GM12878 (cell line): ENCODE results near the gene ACTR2. TPM values are rescaled to one million over a fixed set of nuclear protein-coding genes. Genes with fewer than 3 reads are reported as not detected.

Source experiments
- ATAC-seq: fragments of 200-7000 bp; cut with Tn5 transposase; 3 replicates; pipeline ENCODE4 v1.9.1; 2020; ENCODE audit warnings: mild to moderate bottlenecking, moderate library complexity
- BruUV-seq: library from RNA; stranded (reverse); fragments of 400-500 nt; replicated peaks from 2 replicates; lab custom pipeline; 2021; lab: Mats Ljungman, UMichigan
- CTCF ChIA-PET: fragments of 300-600 bp; sonication (Branson Sonifier 250); formaldehyde crosslinking; extraction: SDS; loops from one replicate; lab custom pipeline; 2021; ENCODE audit warnings: inconsistent platforms; lab: Yijun Ruan, JAX
- POLR2A ChIA-PET: fragments of 350-600 bp; formaldehyde crosslinking; extraction: SDS; loops from one replicate; lab custom pipeline; 2021; ENCODE audit warnings: inconsistent platforms; lab: Charles Lee
- RAD21 ChIA-PET: fragments of 300-600 bp; sonication (Branson Sonifier 250); formaldehyde crosslinking; loops from one replicate; lab custom pipeline; 2023; ENCODE audit warnings: antibody characterized with exemption; ENCODE audit not compliant: unreplicated experiment; lab: Charles Lee
- SMC1A ChIA-PET: fragments of 300-600 bp; sonication (Branson Sonifier 250); formaldehyde crosslinking; loops from one replicate; lab custom pipeline; 2023; ENCODE audit not compliant: unreplicated experiment, uncharacterized antibody; lab: Charles Lee
- DNase-seq: peaks from one replicate; pipeline ENCODE4 v3.0.0-alpha.2; 2011; ENCODE audit warnings: low read depth, low spot score
- FAIRE-seq: peaks from 3 replicates; lab custom pipeline; 2011; peaks lifted over from hg19 to GRCh38; lab: Jason Lieb, UNC
- H2AFZ ChIP-seq: 2 replicates; pipeline ENCODE4 v1.6.0; 2011; ENCODE audit warnings: low read depth, low read length, control low read depth; ENCODE audit not compliant: control insufficient read depth
- H3K27ac ChIP-seq: 2 replicates; pipeline ENCODE4 v1.5.1; 2011; ENCODE audit warnings: control low read depth; ENCODE audit not compliant: control insufficient read depth, insufficient read depth
- H3K27me3 ChIP-seq, 2 experiments: replicated peaks in 1 of 2; 2 replicates each; pipeline versions ENCODE4 v1.6.0 to v1.6.1; 2011; ENCODE audit warnings: low read length in 1 of 2; ENCODE audit not compliant: control insufficient read depth in 2 of 2, insufficient read depth in 2 of 2
- H3K36me3 ChIP-seq, 2 experiments: 2 replicates each; pipeline ENCODE4 v1.5.1; 2011; ENCODE audit warnings: low read length in 1 of 2; ENCODE audit not compliant: control insufficient read depth in 2 of 2, insufficient read depth in 2 of 2
- H3K4me1 ChIP-seq: 2 replicates; pipeline ENCODE4 v1.6.1; 2011; ENCODE audit warnings: mild to moderate bottlenecking, low read length, moderate library complexity, mixed read lengths; ENCODE audit not compliant: control insufficient read depth, insufficient read depth
- H3K4me2 ChIP-seq: 2 replicates; pipeline ENCODE4 v1.6.0; 2011; ENCODE audit warnings: control low read depth; ENCODE audit not compliant: control insufficient read depth, insufficient read depth
- H3K4me3 ChIP-seq: fragments of 200-600 bp; sonication (generic); 2 replicates; pipeline ENCODE4 v1.5.1; 2016
- H3K79me2 ChIP-seq: 2 replicates; pipeline ENCODE4 v1.6.0; 2011; ENCODE audit warnings: low read length; ENCODE audit not compliant: control insufficient read depth, insufficient read depth
- H3K9ac ChIP-seq: 2 replicates; pipeline ENCODE4 v1.8.0; 2011; ENCODE audit warnings: low read length, control low read depth, mixed read lengths; ENCODE audit not compliant: control insufficient read depth, insufficient read depth
- H3K9me3 ChIP-seq: replicated peaks from 3 replicates; pipeline ENCODE4 v1.5.1; 2011; ENCODE audit warnings: mild to moderate bottlenecking, low read length; ENCODE audit not compliant: control insufficient read depth, insufficient read depth
- H4K20me1 ChIP-seq: 2 replicates; pipeline ENCODE4 v1.6.0; 2011; ENCODE audit not compliant: control insufficient read depth, insufficient read depth
- BCL11A ChIP-seq: IDR thresholded peaks from 2 replicates; pipeline ENCODE4 v1.6.1; 2011; ENCODE audit warnings: low read depth, low read length
- BCL3 ChIP-seq: IDR thresholded peaks from 2 replicates; pipeline ENCODE4 v1.6.1; 2011; ENCODE audit warnings: borderline replicate concordance, low read depth, mild to moderate bottlenecking, moderate library complexity, low read length; ENCODE audit not compliant: insufficient read depth, poor library complexity, severe bottlenecking
- CREB1 ChIP-seq: IDR thresholded peaks from 2 replicates; pipeline ENCODE4 v1.6.1; 2012; ENCODE audit warnings: low read depth, mild to moderate bottlenecking, inconsistent platforms
- HDGF ChIP-seq: fragments of 450-650 bp; IDR thresholded peaks from 2 replicates; pipeline ENCODE4 v1.6.1; 2016; ENCODE audit warnings: antibody characterized with exemption
- NRF1 ChIP-seq: conservative IDR thresholded peaks from 2 replicates; pipeline ENCODE4 v1.6.1; 2011; ENCODE audit warnings: mild to moderate bottlenecking, low read depth, low read length, improper control_type of control experiment
- PBX3 ChIP-seq: IDR thresholded peaks from 2 replicates; pipeline ENCODE4 v1.6.1; 2011; ENCODE audit warnings: mild to moderate bottlenecking, low read depth, low read length, moderate library complexity; ENCODE audit not compliant: insufficient replicate concordance
- SMAD5 ChIP-seq: IDR thresholded peaks from 2 replicates; pipeline ENCODE4 v1.6.1; 2016; ENCODE audit warnings: antibody characterized with exemption, low read depth
- SUZ12 ChIP-seq: fragments of 200-600 bp; sonication (generic); IDR thresholded peaks from one replicate; pipeline ENCODE4 v1.6.1; 2018; ENCODE audit warnings: antibody characterized with exemption, mild to moderate bottlenecking; ENCODE audit not compliant: unreplicated experiment
- ZNF274 ChIP-seq: IDR thresholded peaks from one replicate; pipeline ENCODE4 v1.8.0; 2011; ENCODE audit not compliant: insufficient read length, insufficient read depth
- WGBS: methylation state at CpG from one replicate; pipeline ENCODE4 v1.1.6; 2016; ENCODE audit warnings: low lambda C conversion rate; ENCODE audit not compliant: insufficient replicate concordance, insufficient coverage; ENCODE audit errors: missing lambda C conversion rate; 5-methylcytosine and 5-hydroxymethylcytosine counted together
- in situ Hi-C: fragments of 300-500 bp; cut with MboI; formaldehyde crosslinking; loops from 9 replicates; pipeline ENCODE4 v1.14.3; 2018; ENCODE audit warnings: mixed read lengths
- intact Hi-C: fragments of 100-400 bp; cut with micrococcal nuclease; formaldehyde crosslinking; loops from one replicate; pipeline ENCODE4 v1.14.2; 2022; ENCODE audit not compliant: unreplicated experiment
- polyA plus RNA-seq, 11 experiments: library from polyadenylated mRNA; depleted of rRNA in 4 of 11; unstranded in 6 of 11; stranded (reverse) in 5 of 11; fragments of >200 nt; fragmentation: Nextera tagmentation in 4 of 11; fragmentation: Illumina TruSeq in 1 of 11; extraction: Ambion mirVana in 4 of 11; extraction: Trizol in 1 of 11; gene quantifications; 1 replicate in 1 of 11; 2 replicates in 10 of 11; pipeline versions ENCODE4 v1.2.1 to v1.2.3, GENCODE V29; 2011 to 2016; ENCODE audit warnings: inconsistent platforms in 2 of 11, missing spikeins in 2 of 11, low read depth in 1 of 11
- total RNA-seq, 4 experiments: library from RNA; depleted of rRNA in 3 of 4; stranded (reverse); fragments of >200 nt in 3 of 4; fragmentation: Illumina TruSeq in 1 of 4; extraction: Trizol in 1 of 4; gene quantifications; 2 replicates each; pipeline versions ENCODE4 v1.2.1 to v1.2.3, GENCODE V29; 2013 to 2021

ACTR2 gene
- total and polyA plus RNA-seq, 10 of the 15 experiments (the other 5 are each of a cell fraction or from before 2014, with no cell fraction given): 94.2 to 401 (median 195) TPM

GRCh38 chr2:65193446-65193845, 34.2 kb upstream of the ACTR2 start:
- Histone ChIP-seq H4K20me1 (no peaks in the 10 kb centered on the region), H3K27ac (no peak overlapping the region), H3K9ac (no peak overlapping the region), H3K36me3 (no peaks in the 10 kb centered on the region), H3K4me2 (no peak overlapping the region), H3K4me3 (no peak overlapping the region), H3K27me3 (no peaks in the 10 kb centered on the region; a peak in 1 of 4 replicates), H2AFZ (no peak overlapping the region), H3K79me2 (no peaks in the 10 kb centered on the region), H3K4me1 (no peaks in the 10 kb centered on the region), H3K9me3 (no peaks in the 10 kb centered on the region)
- no peak for FAIRE-seq
- no peak for DNase-seq
- SMC1A ChIA-PET: interaction anchor here (0.8 kb wide), 1 partner anchor 153 kb away, joined by 3 read pairs; no protein-coding TSS in a partner anchor
- 18% methylated on average over 8 of the region's 8 CpGs for WGBS
- intact Hi-C loops (no loop called here), in situ Hi-C loops (no loop called here)
- RAD21 ChIA-PET: no interaction called here
- BruUV-seq: no TSS peak
- POLR2A ChIA-PET: interaction anchor here (1.0 kb wide), 1 partner anchor 64 kb away, joined by 5 read pairs; the partner anchor contains the start of gene RAB1A
- ATAC-seq: no peak
- CTCF ChIA-PET: interaction anchor here (2.1 kb wide), 1 partner anchor 129 kb away, joined by 5 read pairs; no protein-coding TSS in a partner anchor
- TF ChIP-seq BCL3 (no peak), NRF1 (no peak), CREB1 (no peak), SUZ12 (no peak), BCL11A (no peak), SMAD5 (no peak), PBX3 (no peak), ZNF274 (no peak), HDGF (no peak)
